T-helper 9 cell (primary cell): Measurements from ENCODE around the gene WAPL.

Experiments
- DNase-seq: peaks from one replicate; pipeline ENCODE4 v3.0.0-alpha.2; 2020

The WAPL gene

GRCh38 chr10:86388119-86388704 lies 133.4 kb downstream of the WAPL start:
- no peak for DNase-seq

GRCh38 chr10:86387178-86387794 lies 134.3 kb downstream of the WAPL start:
- DNase-seq, result no peak

GRCh38 chr10:86385806-86386205 lies 135.8 kb downstream of the WAPL start:
- DNase-seq, result no peak
